H1 (cell line): ENCODE measurements around the gene PRKCA.

Experiments used
- CHD2 ChIP-seq: IDR thresholded peaks from 2 replicates; pipeline ENCODE4 v1.6.1; 2012; ENCODE audit warnings: low read length, improper control_type of control experiment
- GABPA ChIP-seq: IDR thresholded peaks from 2 replicates; pipeline ENCODE4 v1.6.1; 2011; ENCODE audit warnings: mild to moderate bottlenecking, low read length, moderate library complexity, borderline replicate concordance; ENCODE audit not compliant: insufficient read depth
- HDAC6 ChIP-seq: IDR thresholded peaks from one replicate; pipeline ENCODE4 v1.7.1; 2012; ENCODE audit warnings: low read depth, mild to moderate bottlenecking, inconsistent platforms, low read length, moderate library complexity
- KDM5A ChIP-seq: fragments of 200-600 bp; IDR thresholded peaks from 2 replicates; pipeline ENCODE4 v1.7.1; 2012; ENCODE audit warnings: mild to moderate bottlenecking, low read length, inconsistent platforms, mixed read lengths
- POLR2AphosphoS5 ChIP-seq: IDR thresholded peaks from 2 replicates; pipeline ENCODE4 v1.6.1; 2011; ENCODE audit warnings: low read depth, low read length
- RNF2 ChIP-seq: fragments of 200-900, 300-1000 bp; sonication (generic); IDR thresholded peaks from 2 replicates; pipeline ENCODE4 v1.7.1; 2016; ENCODE audit warnings: borderline replicate concordance, low read depth, mild to moderate bottlenecking, antibody characterized with exemption, low read length; ENCODE audit not compliant: poor library complexity, severe bottlenecking; ENCODE audit errors: missing control alignments

GRCh38 chr17:66803474-66803951 lies 501.1 kb downstream of the PRKCA start:
- no peak for TF ChIP-seq GABPA
- TF ChIP-seq CHD2: no peak
- no peak for TF ChIP-seq RNF2
- no peak for TF ChIP-seq HDAC6
- TF ChIP-seq POLR2AphosphoS5: no peak
- no peak for TF ChIP-seq KDM5A
